ENCODE data around the gene LIMS1.

The LIMS1 gene

DNA sequence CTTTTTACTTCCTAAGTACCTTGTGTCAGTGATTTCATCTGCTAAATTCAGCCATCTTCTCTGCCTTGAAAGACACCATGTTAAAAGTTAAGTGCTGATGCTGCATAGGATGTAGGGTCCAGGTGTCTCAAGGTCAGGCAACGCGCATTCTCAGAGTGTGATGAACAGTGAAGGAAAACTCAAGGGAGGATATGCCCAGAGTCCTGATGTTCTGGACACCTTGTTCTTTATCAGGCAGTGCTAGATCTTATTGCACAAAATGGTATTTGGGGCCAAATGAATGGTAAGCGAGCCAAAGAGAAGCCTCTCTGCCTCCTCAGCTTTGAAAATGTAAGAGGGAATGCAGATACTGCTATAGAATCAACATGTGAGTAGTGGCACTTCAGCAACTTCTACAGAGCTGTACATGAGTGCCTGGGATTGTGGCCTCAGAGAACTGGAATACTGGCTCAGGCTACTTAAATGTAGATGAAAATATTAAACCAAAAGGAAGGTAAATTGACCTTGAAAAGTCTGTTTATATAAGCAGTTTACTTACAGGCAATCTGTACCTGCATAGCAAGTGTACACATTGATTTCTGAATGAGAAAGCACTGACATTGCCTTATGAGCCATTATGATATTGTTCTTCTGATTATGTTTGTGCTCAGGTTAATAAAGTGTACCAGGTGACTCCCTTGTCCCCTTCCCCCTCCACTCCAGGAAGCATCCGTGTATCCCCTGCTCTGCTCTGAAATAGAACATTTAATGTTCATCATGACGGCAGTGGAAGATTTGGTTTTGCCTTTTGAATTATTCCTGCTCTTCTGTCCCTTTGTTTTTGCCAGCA, 98.3 kb downstream of the LIMS1 start:
- H2BK5ac ChIP-seq (ENCODE audit: low read depth, low read length, poor library complexity): no peak overlapping the region
- no peak overlapping the region for H3K9ac ChIP-seq (ENCODE audit: low read length)
- H3K9me3 ChIP-seq (ENCODE audit: insufficient read depth, low read depth, low read length): no peaks in the 10 kb centered on the region
- no peak overlapping the region for H3K27ac ChIP-seq (ENCODE audit: low read depth, low read length)
- H2BK12ac ChIP-seq (ENCODE audit: low read length): no peak overlapping the region
- WGBS (ENCODE audit: extremely low coverage, insufficient coverage, insufficient read length): no CpG with 5 or more reads among the region's 5 CpGs
- H3K4ac ChIP-seq (ENCODE audit: low read depth, low read length): no peak overlapping the region
- H4K91ac ChIP-seq (ENCODE audit: low read depth, low read length): no peak overlapping the region
- H3K79me1 ChIP-seq (ENCODE audit: low read length): peaks cover 2% of the 10 kb centered on the region
- H3K79me2 ChIP-seq (ENCODE audit: control insufficient read depth, insufficient read depth, low read length, poor library complexity): no peaks in the 10 kb centered on the region
- H2BK120ac ChIP-seq (ENCODE audit: insufficient read depth, low read length, poor library complexity): no peak overlapping the region
- H3K36me3 ChIP-seq (ENCODE audit: control insufficient read depth in 1 of 2, insufficient read depth in 2 of 2, low read length in 2 of 2): no peaks in the 10 kb centered on the region
- no peak overlapping the region for H3K4me3 ChIP-seq (ENCODE audit: low read depth, low read length)
- no peak overlapping the region for H3K18ac ChIP-seq (ENCODE audit: low read length)
- H3K27me3 ChIP-seq (ENCODE audit: insufficient read depth, low read length): no peaks in the 10 kb centered on the region
- peaks cover 8 to 10% of the 10 kb centered on the region in 2 experiments for H3K4me1 ChIP-seq (ENCODE audit: control insufficient read depth in 1 of 2, insufficient read depth in 2 of 2, low read length in 2 of 2)
- H2AFZ ChIP-seq (ENCODE audit: insufficient read depth, low read length, poor library complexity): no peak overlapping the region
- no peak overlapping the region for H4K8ac ChIP-seq (ENCODE audit: low read depth, low read length)
- no peak overlapping the region for H3K4me2 ChIP-seq (ENCODE audit: low read length)
- DNase-seq: no peak
- no peak overlapping the region for H3K14ac ChIP-seq (ENCODE audit: low read length)
- H4K12ac ChIP-seq (ENCODE audit: low read depth, low read length): no peak overlapping the region
- H3K23ac ChIP-seq (ENCODE audit: low read length): no peak overlapping the region
- no peak overlapping the region for H2AK5ac ChIP-seq (ENCODE audit: low read length)

DNA sequence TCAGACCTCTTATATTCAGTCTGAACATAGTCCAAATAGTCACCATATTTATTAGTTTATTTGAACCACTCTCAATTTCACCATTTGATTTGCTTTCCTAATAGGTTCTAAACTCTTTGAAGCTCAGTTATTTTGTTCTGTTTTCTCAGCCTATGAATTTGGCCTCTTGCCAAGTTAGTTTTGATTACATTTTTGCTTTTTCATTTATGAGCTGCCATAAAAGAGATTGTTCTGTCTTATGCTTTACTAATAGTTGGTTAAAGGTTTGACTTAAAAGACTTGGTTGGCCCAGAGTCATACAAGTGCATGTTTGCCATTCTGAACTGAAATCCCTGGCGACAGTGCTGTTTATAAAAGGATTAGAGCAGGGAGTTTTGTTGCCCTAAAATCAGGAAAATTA, 99.1 kb downstream of the LIMS1 start:
- H4K12ac ChIP-seq (ENCODE audit: low read depth, low read length): no peak overlapping the region
- H2AK5ac ChIP-seq (ENCODE audit: low read length): no peak overlapping the region
- no peak overlapping the region for H3K14ac ChIP-seq (ENCODE audit: low read length)
- DNase-seq: no peak
- H3K27me3 ChIP-seq (ENCODE audit: insufficient read depth, low read length): no peaks in the 10 kb centered on the region
- no peaks in the 10 kb centered on the region for H3K79me2 ChIP-seq (ENCODE audit: control insufficient read depth, insufficient read depth, low read length, poor library complexity)
- no peak overlapping the region for H3K4me3 ChIP-seq (ENCODE audit: low read depth, low read length)
- H4K91ac ChIP-seq (ENCODE audit: low read depth, low read length): no peak overlapping the region
- no peak overlapping the region for H2BK120ac ChIP-seq (ENCODE audit: insufficient read depth, low read length, poor library complexity)
- no peaks in the 10 kb centered on the region for H3K9me3 ChIP-seq (ENCODE audit: insufficient read depth, low read depth, low read length)
- H3K4ac ChIP-seq (ENCODE audit: low read depth, low read length): no peak overlapping the region
- H3K9ac ChIP-seq (ENCODE audit: low read length): no peak overlapping the region
- H3K4me2 ChIP-seq (ENCODE audit: low read length): no peak overlapping the region
- no peak overlapping the region for H3K18ac ChIP-seq (ENCODE audit: low read length)
- no peak overlapping the region for H2BK12ac ChIP-seq (ENCODE audit: low read length)
- no peak overlapping the region for H3K23ac ChIP-seq (ENCODE audit: low read length)
- no peak overlapping the region for H2BK5ac ChIP-seq (ENCODE audit: low read depth, low read length, poor library complexity)
- no CpG with 5 or more reads among the region's 1 CpG for WGBS (ENCODE audit: extremely low coverage, insufficient coverage, insufficient read length)
- H4K8ac ChIP-seq (ENCODE audit: low read depth, low read length): no peak overlapping the region
- no peaks in the 10 kb centered on the region for H3K36me3 ChIP-seq (ENCODE audit: control insufficient read depth in 1 of 2, insufficient read depth in 2 of 2, low read length in 2 of 2)
- H3K4me1 ChIP-seq (ENCODE audit: control insufficient read depth in 1 of 2, insufficient read depth in 2 of 2, low read length in 2 of 2): peaks cover 8 to 12% of the 10 kb centered on the region in 2 experiments
- H3K27ac ChIP-seq (ENCODE audit: low read depth, low read length): no peak overlapping the region
- peaks cover 2% of the 10 kb centered on the region for H3K79me1 ChIP-seq (ENCODE audit: low read length)
- H2AFZ ChIP-seq (ENCODE audit: insufficient read depth, low read length, poor library complexity): no peak overlapping the region

DNA sequence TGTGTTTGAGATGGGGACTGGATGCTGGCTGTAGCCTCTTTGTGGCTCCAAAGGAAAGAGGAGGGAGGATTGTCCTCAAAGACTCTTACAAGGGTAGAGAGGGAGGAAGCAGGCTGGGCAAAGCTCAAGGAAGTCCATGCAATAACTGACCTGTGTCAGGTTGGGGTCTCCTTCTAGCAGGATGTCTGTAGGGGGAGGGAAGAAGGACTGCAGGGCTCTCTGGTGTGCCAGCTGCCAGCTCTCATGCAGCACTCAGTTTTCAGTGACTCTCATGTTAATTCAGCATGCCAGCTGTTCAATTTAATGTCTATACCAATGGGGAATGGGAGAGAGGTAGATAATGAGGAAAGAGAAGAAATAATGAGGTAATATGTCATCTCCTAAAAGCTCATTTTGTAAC, 99.7 kb downstream of the LIMS1 start:
- no peak overlapping the region for H4K12ac ChIP-seq (ENCODE audit: low read depth, low read length)
- no peak overlapping the region for H4K91ac ChIP-seq (ENCODE audit: low read depth, low read length)
- H3K4me2 ChIP-seq (ENCODE audit: low read length): no peak overlapping the region
- H3K9me3 ChIP-seq (ENCODE audit: insufficient read depth, low read depth, low read length): no peaks in the 10 kb centered on the region
- no peak overlapping the region for H3K9ac ChIP-seq (ENCODE audit: low read length)
- H3K14ac ChIP-seq (ENCODE audit: low read length): no peak overlapping the region
- no peak overlapping the region for H3K23ac ChIP-seq (ENCODE audit: low read length)
- peaks cover 2% of the 10 kb centered on the region for H3K79me1 ChIP-seq (ENCODE audit: low read length)
- H3K4me1 ChIP-seq (ENCODE audit: control insufficient read depth in 1 of 2, insufficient read depth in 2 of 2, low read length in 2 of 2): peaks cover 8 to 12% of the 10 kb centered on the region in 2 experiments
- H3K4ac ChIP-seq (ENCODE audit: low read depth, low read length): no peak overlapping the region
- no peak overlapping the region for H4K8ac ChIP-seq (ENCODE audit: low read depth, low read length)
- H3K27me3 ChIP-seq (ENCODE audit: insufficient read depth, low read length): no peaks in the 10 kb centered on the region
- no peak overlapping the region for H3K4me3 ChIP-seq (ENCODE audit: low read depth, low read length)
- no peak overlapping the region for H2AK5ac ChIP-seq (ENCODE audit: low read length)
- no peaks in the 10 kb centered on the region for H3K36me3 ChIP-seq (ENCODE audit: control insufficient read depth in 1 of 2, insufficient read depth in 2 of 2, low read length in 2 of 2)
- no peak overlapping the region for H2BK5ac ChIP-seq (ENCODE audit: low read depth, low read length, poor library complexity)
- H3K18ac ChIP-seq (ENCODE audit: low read length): no peak overlapping the region
- H3K27ac ChIP-seq (ENCODE audit: low read depth, low read length): no peak overlapping the region
- H2AFZ ChIP-seq (ENCODE audit: insufficient read depth, low read length, poor library complexity): no peak overlapping the region
- no peak overlapping the region for H2BK12ac ChIP-seq (ENCODE audit: low read length)
- no peak overlapping the region for H2BK120ac ChIP-seq (ENCODE audit: insufficient read depth, low read length, poor library complexity)
- no peak for DNase-seq
- no peaks in the 10 kb centered on the region for H3K79me2 ChIP-seq (ENCODE audit: control insufficient read depth, insufficient read depth, low read length, poor library complexity)

DNA sequence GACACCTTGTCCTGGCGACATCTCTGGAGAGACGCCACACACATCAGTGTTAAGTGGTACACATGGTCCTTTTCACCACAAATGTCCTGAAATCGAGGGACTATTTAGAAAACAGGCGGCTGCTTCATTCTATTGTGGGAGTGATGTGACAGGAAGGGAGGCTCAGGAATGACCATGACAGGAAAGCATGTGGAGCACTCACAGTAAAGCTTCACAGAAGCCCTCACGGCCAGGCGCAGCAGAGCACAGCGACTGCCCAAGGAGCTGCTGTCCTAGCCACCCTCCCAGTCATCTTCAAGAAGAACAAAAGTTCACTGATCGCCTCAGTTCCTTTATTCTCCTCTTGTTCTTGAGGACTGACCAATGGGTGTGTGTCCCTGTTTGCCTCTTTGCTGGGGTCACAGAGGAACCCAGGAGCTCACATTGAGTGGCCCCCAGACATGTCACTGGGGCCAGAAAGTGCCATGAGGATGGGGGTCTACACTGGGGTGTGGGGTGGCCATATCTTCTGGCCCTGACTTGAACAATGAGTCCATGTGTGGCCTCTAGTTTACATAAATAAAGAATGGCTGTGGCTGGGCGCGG, 100.4 kb downstream of the LIMS1 start:
- no peak overlapping the region for H3K9ac ChIP-seq (ENCODE audit: low read length)
- no CpG with 5 or more reads among the region's 10 CpGs for WGBS (ENCODE audit: extremely low coverage, insufficient coverage, insufficient read length)
- peaks cover 2% of the 10 kb centered on the region for H3K79me1 ChIP-seq (ENCODE audit: low read length)
- H3K36me3 ChIP-seq (ENCODE audit: control insufficient read depth in 1 of 2, insufficient read depth in 2 of 2, low read length in 2 of 2): no peaks in the 10 kb centered on the region
- no peaks in the 10 kb centered on the region for H3K9me3 ChIP-seq (ENCODE audit: insufficient read depth, low read depth, low read length)
- H3K4me1 ChIP-seq (ENCODE audit: control insufficient read depth in 1 of 2, insufficient read depth in 2 of 2, low read length in 2 of 2): peaks cover 8 to 12% of the 10 kb centered on the region in 2 experiments
- H3K23ac ChIP-seq (ENCODE audit: low read length): no peak overlapping the region
- no peak overlapping the region for H2AFZ ChIP-seq (ENCODE audit: insufficient read depth, low read length, poor library complexity)
- H3K27ac ChIP-seq (ENCODE audit: low read depth, low read length): no peak overlapping the region
- H2BK5ac ChIP-seq (ENCODE audit: low read depth, low read length, poor library complexity): no peak overlapping the region
- no peak overlapping the region for H2AK5ac ChIP-seq (ENCODE audit: low read length)
- no peak overlapping the region for H2BK12ac ChIP-seq (ENCODE audit: low read length)
- H3K4me3 ChIP-seq (ENCODE audit: low read depth, low read length): no peak overlapping the region
- peak; percentile 51 to 62 for DNase-seq
- no peaks in the 10 kb centered on the region for H3K79me2 ChIP-seq (ENCODE audit: control insufficient read depth, insufficient read depth, low read length, poor library complexity)
- no peak overlapping the region for H4K8ac ChIP-seq (ENCODE audit: low read depth, low read length)
- H2BK120ac ChIP-seq (ENCODE audit: insufficient read depth, low read length, poor library complexity): no peak overlapping the region
- no peak overlapping the region for H3K14ac ChIP-seq (ENCODE audit: low read length)
- H3K4me2 ChIP-seq (ENCODE audit: low read length): no peak overlapping the region
- H3K27me3 ChIP-seq (ENCODE audit: insufficient read depth, low read length): no peaks in the 10 kb centered on the region
- peak overlapping the region; percentile 32 for H3K4ac ChIP-seq (ENCODE audit: low read depth, low read length)
- no peak overlapping the region for H4K91ac ChIP-seq (ENCODE audit: low read depth, low read length)
- H4K12ac ChIP-seq (ENCODE audit: low read depth, low read length): no peak overlapping the region
- peak overlapping the region; percentile 21 for H3K18ac ChIP-seq (ENCODE audit: low read length)

Data from trophoblast cell (in vitro differentiated cells and primary cell).